Muscle layer of duodenum (tissue), 2 donors: ENCODE data around the gene SLC66A2.

Experiments
- H3K27ac ChIP-seq: one replicate; pipeline ENCODE4 v1.7.0; 2013; ENCODE audit warnings: mild to moderate bottlenecking, low read length
- H3K27me3 ChIP-seq: one replicate; pipeline ENCODE4 v1.7.0; 2013; ENCODE audit warnings: low read depth, mild to moderate bottlenecking, control low read depth, low read length
- H3K36me3 ChIP-seq, 2 donors: one replicate each; pipeline ENCODE4 v1.7.0; 2013; ENCODE audit warnings: low read length in 2 of 2, control low read depth in 1 of 2, mild to moderate bottlenecking in 1 of 2; ENCODE audit not compliant: insufficient read depth in 2 of 2, control insufficient read depth in 1 of 2
- H3K4me1 ChIP-seq, 2 donors: one replicate each; pipeline ENCODE4 v1.7.0; 2013; ENCODE audit warnings: low read length in 2 of 2, mild to moderate bottlenecking in 2 of 2, control low read depth in 1 of 2, moderate library complexity in 1 of 2; ENCODE audit not compliant: insufficient read depth in 2 of 2, control insufficient read depth in 1 of 2
- H3K4me3 ChIP-seq, 2 donors: one replicate each; pipeline ENCODE4 v1.7.0; 2013; ENCODE audit warnings: low read length in 2 of 2, low read depth in 1 of 2, mild to moderate bottlenecking in 1 of 2
- H3K9me3 ChIP-seq, 2 donors: one replicate each; pipeline ENCODE4 v1.7.0; 2013; ENCODE audit warnings: low read length in 2 of 2, control low read depth in 1 of 2, mild to moderate bottlenecking in 1 of 2; ENCODE audit not compliant: control insufficient read depth in 1 of 2
- donor health status: healthy.

Gene SLC66A2

DNA sequence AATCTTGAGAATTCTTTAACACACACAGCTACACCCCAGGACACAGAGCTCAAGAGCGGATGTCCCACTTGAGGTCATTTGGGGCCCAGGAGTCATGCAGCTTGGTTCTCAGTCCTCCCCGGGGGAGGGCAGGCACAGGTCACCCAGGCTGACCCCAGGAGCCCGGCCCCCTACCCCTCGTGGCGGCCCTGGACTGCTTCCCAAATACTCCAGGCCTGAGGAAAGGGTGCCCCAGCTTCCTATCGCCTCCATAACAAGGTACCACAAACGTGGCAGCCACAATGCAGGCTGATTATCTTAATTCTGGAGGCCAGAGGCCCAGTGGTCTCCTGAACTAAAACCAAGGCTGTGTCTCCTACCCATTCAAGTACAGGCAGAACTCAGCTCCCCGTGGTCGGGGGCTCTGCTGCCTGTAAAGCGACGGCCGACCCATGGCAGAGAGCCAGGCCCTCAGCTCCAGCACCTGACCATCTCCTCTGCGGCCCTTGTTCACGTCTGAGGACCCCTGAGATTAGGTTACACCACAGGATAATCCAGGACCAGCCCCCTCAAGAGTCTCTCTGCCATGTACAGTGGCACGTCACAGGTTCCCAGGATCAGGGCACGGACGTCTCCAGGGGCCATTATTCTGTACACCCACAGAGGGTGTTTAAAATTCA lies 10.5 kb downstream of the SLC66A2 start:
- Histone ChIP-seq H3K27ac (no peak overlapping the region), H3K4me3 (no peak overlapping the region), H3K9me3 (peaks cover 0 to 3% of the 10 kb centered on the region in 2 donors), H3K4me1 (peaks cover 0 to 19% of the 10 kb centered on the region in 2 donors), H3K36me3 (peaks cover 20 to 45% of the 10 kb centered on the region in 2 donors), H3K27me3 (no peaks in the 10 kb centered on the region)

GRCh38 chr18:79940126-79940813 lies 11.2 kb downstream of the SLC66A2 start:
- Histone ChIP-seq H3K9me3 (peaks cover 0 to 3% of the 10 kb centered on the region in 2 donors), H3K27ac (no peak overlapping the region), H3K27me3 (no peaks in the 10 kb centered on the region), H3K36me3 (peaks cover 21 to 50% of the 10 kb centered on the region in 2 donors), H3K4me1 (peaks cover 0 to 13% of the 10 kb centered on the region in 2 donors), H3K4me3 (no peak overlapping the region)

GRCh38 chr18:79939096-79939495 lies 12.4 kb downstream of the SLC66A2 start:
- H3K9me3 ChIP-seq = peaks cover 0 to 3% of the 10 kb centered on the region in 2 donors
- H3K36me3 ChIP-seq = peaks cover 23 to 56% of the 10 kb centered on the region in 2 donors
- H3K27ac ChIP-seq = no peak overlapping the region
- H3K4me1 ChIP-seq = peaks cover 0 to 2% of the 10 kb centered on the region in 2 donors
- H3K4me3 ChIP-seq = no peak overlapping the region
- no peaks in the 10 kb centered on the region for H3K27me3 ChIP-seq

- H3K36me3 ChIP-seq = peaks cover 22 to 57% of the 10 kb centered on the region in 2 donors
- H3K4me1 ChIP-seq = no peaks in the 10 kb centered on the region
- no peaks in the 10 kb centered on the region for H3K27me3 ChIP-seq
- H3K4me3 ChIP-seq = no peak overlapping the region
- H3K9me3 ChIP-seq = peaks cover under 1 to 6% of the 10 kb centered on the region in 2 donors
- H3K27ac ChIP-seq = no peak overlapping the region
Observed at GRCh38 chr18:79938196-79938595, 13.3 kb downstream of the SLC66A2 start.

DNA sequence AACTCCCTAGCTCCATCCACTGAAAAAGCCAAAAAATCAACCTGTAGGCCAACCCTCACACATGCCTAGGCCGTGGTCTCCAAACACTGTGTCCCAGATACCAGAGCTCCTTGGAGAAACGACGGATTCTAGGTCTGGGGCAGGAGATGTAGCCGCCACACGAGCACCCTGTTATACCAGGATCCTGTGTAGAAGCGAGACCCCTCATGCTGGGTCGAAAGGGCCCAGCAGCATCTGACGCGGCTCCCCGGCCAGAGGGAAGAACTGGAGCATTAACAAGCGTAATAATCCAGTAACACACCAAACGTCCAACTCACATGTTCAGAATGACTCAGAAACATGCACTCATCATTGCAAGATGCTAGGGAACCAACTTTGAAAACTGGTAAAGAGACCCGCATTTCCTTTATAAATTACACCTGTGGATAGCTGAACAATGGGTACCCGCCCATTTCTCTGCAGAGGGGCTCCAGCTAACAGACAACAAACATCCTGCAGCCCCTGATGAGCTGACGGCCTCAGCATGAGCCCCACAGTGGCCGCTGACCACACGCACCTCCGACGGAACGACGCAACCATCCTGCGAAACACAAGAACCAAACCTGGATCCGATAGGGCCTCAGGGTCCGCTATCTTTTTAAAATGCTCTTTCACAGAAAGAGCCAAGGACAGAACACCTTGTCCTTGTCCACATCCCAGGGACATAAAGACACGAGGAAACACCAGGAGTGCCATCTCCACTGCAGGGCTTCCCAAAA lies 14.2 kb downstream of the SLC66A2 start:
- H3K4me3 ChIP-seq = no peak overlapping the region
- no peak overlapping the region for H3K27ac ChIP-seq
- no peaks in the 10 kb centered on the region for H3K4me1 ChIP-seq
- peaks cover 9 to 13% of the 10 kb centered on the region in 2 donors for H3K9me3 ChIP-seq
- peaks cover 13 to 56% of the 10 kb centered on the region in 2 donors for H3K36me3 ChIP-seq
- H3K27me3 ChIP-seq = no peaks in the 10 kb centered on the region

DNA sequence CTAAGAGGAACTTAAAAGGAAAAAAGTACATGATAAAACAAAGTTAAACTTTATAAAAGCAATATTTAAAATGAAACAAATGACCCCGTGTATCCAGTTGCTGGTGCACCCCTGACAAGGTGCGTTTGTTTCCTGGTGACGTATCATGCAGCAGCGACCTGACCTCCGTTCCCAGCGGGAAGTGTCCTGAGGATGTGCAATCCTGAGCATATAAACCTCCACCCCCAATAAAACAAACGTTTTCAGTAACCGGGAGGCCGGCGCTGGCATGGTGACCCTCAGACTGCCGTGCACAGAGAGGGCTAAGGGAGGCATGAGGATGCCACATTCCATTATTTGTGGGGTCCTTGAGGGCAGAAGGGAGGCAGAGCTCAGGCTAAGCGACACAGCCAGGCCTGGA lies 14.8 kb downstream of the SLC66A2 start:
- peaks cover 7 to 50% of the 10 kb centered on the region in 2 donors for H3K36me3 ChIP-seq
- H3K4me1 ChIP-seq = no peaks in the 10 kb centered on the region
- H3K9me3 ChIP-seq = peaks cover 9 to 13% of the 10 kb centered on the region in 2 donors

GRCh38 chr18:79935925-79936324 lies 15.5 kb downstream of the SLC66A2 start:
- no peak overlapping the region for H3K27ac ChIP-seq
- peaks cover 3 to 45% of the 10 kb centered on the region in 2 donors for H3K36me3 ChIP-seq
- H3K4me3 ChIP-seq = no peak overlapping the region
- no peaks in the 10 kb centered on the region for H3K27me3 ChIP-seq
- H3K4me1 ChIP-seq = no peaks in the 10 kb centered on the region
- H3K9me3 ChIP-seq = peaks cover 13% of the 10 kb centered on the region in 2 donors

More for the DNA sequence above, 14.8 kb downstream of the SLC66A2 start:
- Histone ChIP-seq H3K27ac (no peak overlapping the region), H3K27me3 (no peaks in the 10 kb centered on the region), H3K4me3 (no peak overlapping the region)

GRCh38 chr18:79935499-79935898 lies 16.0 kb downstream of the SLC66A2 start:
- H3K4me3 ChIP-seq = no peak overlapping the region
- H3K9me3 ChIP-seq = peaks cover 13 to 15% of the 10 kb centered on the region in 2 donors
- H3K27me3 ChIP-seq = no peaks in the 10 kb centered on the region
- peaks cover 3 to 41% of the 10 kb centered on the region in 2 donors for H3K36me3 ChIP-seq
- no peaks in the 10 kb centered on the region for H3K4me1 ChIP-seq
- no peak overlapping the region for H3K27ac ChIP-seq

GRCh38 chr18:79935098-79935480 lies 16.4 kb downstream of the SLC66A2 start:
- Histone ChIP-seq H3K27ac (no peak overlapping the region), H3K36me3 (peaks cover 3 to 40% of the 10 kb centered on the region in 2 donors), H3K9me3 (peaks cover 13 to 18% of the 10 kb centered on the region in 2 donors), H3K4me1 (no peaks in the 10 kb centered on the region), H3K4me3 (no peak overlapping the region), H3K27me3 (no peaks in the 10 kb centered on the region)

- Histone ChIP-seq H3K27me3 (no peaks in the 10 kb centered on the region), H3K9me3 (peaks cover 16 to 24% of the 10 kb centered on the region in 2 donors), H3K4me3 (no peak overlapping the region), H3K36me3 (peaks cover 8 to 45% of the 10 kb centered on the region in 2 donors), H3K4me1 (no peaks in the 10 kb centered on the region), H3K27ac (no peak overlapping the region)
Observed at GRCh38 chr18:79934311-79935097, 16.9 kb downstream of the SLC66A2 start.
